Common myeloid progenitor, CD34-positive (primary cell): ENCODE results near the gene CALML4.
"Not testable (repeated sequence)": the region's sequence is repeated elsewhere in the genome, so short reads cannot be mapped to it uniquely, and the experiment has no call there.

Source experiments
- CTCF ChIA-PET: fragments of 350-600 bp; sonication (Branson Sonifier 250); formaldehyde crosslinking; loops from one replicate; lab custom pipeline; 2021; ENCODE audit warnings: antibody characterized with exemption; lab: Charles Lee
- POLR2A ChIA-PET: fragments of 350-600 bp; sonication (Branson Sonifier 250); formaldehyde crosslinking; loops from one replicate; lab custom pipeline; 2021; ENCODE audit warnings: antibody characterized with exemption; lab: Charles Lee
- DNase-seq, 3 donors: peaks; one replicate each; pipeline versions ENCODE4 v3.0.0 to v3.0.0-alpha.2; 2013
- H3K27ac ChIP-seq, 2 experiments: 1 replicate in 1 of 2; 2 replicates in 1 of 2; pipeline ENCODE4 v1.7.0; 2013; ENCODE audit warnings: inconsistent platforms in 2 of 2, low read length in 2 of 2, mild to moderate bottlenecking in 2 of 2, low read depth in 1 of 2, moderate library complexity in 1 of 2; ENCODE audit not compliant: severe bottlenecking in 2 of 2, insufficient read depth in 1 of 2, poor library complexity in 1 of 2
- H3K27me3 ChIP-seq, 5 experiments: replicated peaks in 2 of 5; 1 replicate in 3 of 5; 2 replicates in 2 of 5; pipeline versions ENCODE4 v1.6.1 to v1.7.0; 2013; ENCODE audit warnings: low read length in 4 of 5, mild to moderate bottlenecking in 2 of 5, moderate library complexity in 2 of 5, inconsistent platforms in 1 of 5; ENCODE audit not compliant: insufficient read depth in 5 of 5, control insufficient read depth in 4 of 5
- H3K36me3 ChIP-seq, 4 experiments: 1 replicate in 2 of 4; 2 replicates in 2 of 4; pipeline versions ENCODE4 v1.6.1 to v1.7.0; 2013; ENCODE audit warnings: low read length in 3 of 4, control low read depth in 1 of 4, mild to moderate bottlenecking in 1 of 4; ENCODE audit not compliant: control insufficient read depth in 4 of 4, insufficient read depth in 4 of 4
- H3K4me1 ChIP-seq, 4 experiments: 1 replicate in 3 of 4; 2 replicates in 1 of 4; pipeline versions ENCODE4 v1.6.1 to v1.7.1; 2013; ENCODE audit warnings: low read length in 3 of 4, mild to moderate bottlenecking in 3 of 4, control low read depth in 1 of 4, inconsistent platforms in 1 of 4, moderate library complexity in 1 of 4; ENCODE audit not compliant: control insufficient read depth in 4 of 4, insufficient read depth in 4 of 4; ENCODE audit errors: control extremely low read depth in 1 of 4
- H3K4me3 ChIP-seq, 7 experiments: 1 replicate in 4 of 7; 2 replicates in 3 of 7; pipeline versions ENCODE4 v1.5.1 to v1.7.0; 2013; ENCODE audit warnings: mild to moderate bottlenecking in 7 of 7, low read length in 6 of 7, moderate library complexity in 6 of 7, inconsistent platforms in 2 of 7, low read depth in 2 of 7, control low read depth in 1 of 7; ENCODE audit not compliant: insufficient read depth in 4 of 7, control insufficient read depth in 1 of 7; ENCODE audit errors: extremely low read depth in 1 of 7
- H3K9me3 ChIP-seq, 5 experiments: 1 replicate in 4 of 5; 2 replicates in 1 of 5; pipeline versions ENCODE4 v1.6.1 to v1.7.1; 2013; ENCODE audit warnings: low read length in 4 of 5, mild to moderate bottlenecking in 2 of 5, inconsistent platforms in 1 of 5, low read depth in 1 of 5, moderate library complexity in 1 of 5; ENCODE audit not compliant: control insufficient read depth in 4 of 5, insufficient read depth in 2 of 5; ENCODE audit errors: control extremely low read depth in 1 of 5
- WGBS: methylation state at CpG from one replicate; pipeline ENCODE4 v1.1.5; 2013; ENCODE audit not compliant: insufficient coverage; 5-methylcytosine and 5-hydroxymethylcytosine counted together

CALML4 gene

DNA sequence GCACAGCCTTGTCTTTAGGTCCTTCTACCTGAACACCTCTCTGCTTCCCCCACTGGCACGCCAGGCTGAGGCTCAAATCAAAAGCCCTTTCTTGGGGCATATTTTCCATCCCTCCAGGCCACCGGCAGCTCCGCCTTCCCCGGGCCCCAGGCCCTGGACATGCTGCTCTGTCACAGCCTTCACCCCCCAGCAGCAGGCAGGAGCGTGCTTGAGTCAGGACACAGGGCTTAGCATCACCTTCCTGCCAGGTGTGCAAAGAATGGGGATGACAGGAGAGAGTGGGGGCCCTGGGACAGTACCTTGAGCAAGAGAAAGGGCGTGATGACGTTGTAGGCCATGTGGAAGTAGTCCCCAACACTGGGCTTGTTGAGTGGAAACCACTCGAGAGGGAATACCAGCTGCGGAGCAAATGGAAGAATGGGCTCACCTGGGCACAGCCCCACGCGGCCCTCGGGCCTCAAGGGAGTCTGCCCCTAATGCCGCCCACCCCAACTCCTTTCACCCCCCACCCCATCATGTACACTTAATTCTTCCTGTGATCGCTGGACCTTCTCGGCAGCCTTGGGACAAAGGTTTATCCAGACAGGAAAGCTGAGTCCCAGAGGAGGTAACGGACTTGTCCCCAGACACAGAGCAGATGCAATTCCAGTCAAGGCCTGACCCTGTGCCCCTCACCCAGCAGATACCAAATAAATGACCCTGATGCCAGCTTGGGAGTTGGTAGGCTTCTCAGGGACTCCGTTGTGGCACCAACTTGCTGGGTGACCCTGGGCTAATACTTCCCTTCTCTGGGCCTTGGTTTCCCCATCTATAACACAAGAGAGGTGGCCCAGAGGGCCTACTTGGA lies 9.1 kb upstream of the CALML4 start:
- POLR2A ChIA-PET: no interaction called here
- peaks cover 10 to 75% (median 17%) of the 10 kb centered on the region in 4 experiments for H3K36me3 ChIP-seq
- WGBS: 98% methylated on average over 14 of the region's 17 CpGs

DNA sequence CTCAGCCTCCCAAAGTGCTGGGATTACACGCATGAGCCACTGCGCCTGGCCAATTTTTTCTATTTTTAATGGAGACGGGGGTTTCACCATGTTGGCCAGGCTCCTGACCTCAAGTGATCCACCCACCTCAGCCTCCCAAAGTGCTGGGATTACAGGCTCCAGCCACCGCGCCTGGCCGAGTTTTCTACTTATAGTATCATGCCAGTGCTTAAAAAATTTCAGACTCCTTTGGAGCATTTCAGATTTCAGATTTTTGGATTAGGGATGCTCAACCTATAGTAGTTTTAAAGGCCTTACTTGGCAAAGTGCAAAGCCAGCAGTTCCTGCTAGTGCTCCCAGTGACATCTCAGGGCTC lies 8.3 kb upstream of the CALML4 start:
- CTCF ChIA-PET: interaction anchor here (1.7 kb wide), 1 partner anchor 18 kb away, joined by 5 read pairs; no protein-coding TSS in a partner anchor
- H3K4me3 ChIP-seq, H3K27ac ChIP-seq, POLR2A ChIA-PET, H3K9me3 ChIP-seq, DNase-seq, H3K27me3 ChIP-seq: not testable (repeated sequence)
- WGBS: 98% methylated on average over 6 of the region's 6 CpGs
- Histone ChIP-seq H3K4me1 (peaks cover 0 to 25% (median 24%) of the 10 kb centered on the region in 4 experiments), H3K36me3 (peaks cover 7 to 73% (median 14%) of the 10 kb centered on the region in 4 experiments)

More for the DNA sequence above, 9.1 kb upstream of the CALML4 start:
- no peaks in the 10 kb centered on the region for H3K27me3 ChIP-seq
- H3K4me3 ChIP-seq: no peak overlapping the region
- no peaks in the 10 kb centered on the region for H3K9me3 ChIP-seq
- CTCF ChIA-PET: interaction anchor here (0.9 to 1.7 kb wide), 2 partner anchors 19 to 39 kb away, joined by 4 to 5 read pairs; no protein-coding TSS in a partner anchor
- peaks cover 0 to 18% (median 17%) of the 10 kb centered on the region in 4 experiments for H3K4me1 ChIP-seq
- no peak for DNase-seq
- no peak overlapping the region for H3K27ac ChIP-seq

- no peaks in the 10 kb centered on the region for H3K27me3 ChIP-seq
- ChIA-PET POLR2A (interaction anchor here (0.5 kb wide), 1 partner anchor 18 kb away, joined by 3 read pairs; no protein-coding TSS in a partner anchor), CTCF (interaction anchor here (1.1 to 2.6 kb wide), 7 partner anchors 8 to 71 kb away, joined by 3 to 21 read pairs (median 3); no protein-coding TSS in a partner anchor)
- peaks cover 0 to 37% (median 33%) of the 10 kb centered on the region in 4 experiments for H3K4me1 ChIP-seq
- H3K36me3 ChIP-seq: peaks cover 5 to 73% (median 10%) of the 10 kb centered on the region in 4 experiments
- DNase-seq: no peak
- no peaks in the 10 kb centered on the region for H3K9me3 ChIP-seq
- 99% methylated on average over 11 of the region's 14 CpGs for WGBS
- H3K27ac ChIP-seq: no peak overlapping the region
- H3K4me3 ChIP-seq: no peak overlapping the region
Measured at GRCh38 chr15:68211656-68212320, 6.7 kb upstream of the CALML4 start.

DNA sequence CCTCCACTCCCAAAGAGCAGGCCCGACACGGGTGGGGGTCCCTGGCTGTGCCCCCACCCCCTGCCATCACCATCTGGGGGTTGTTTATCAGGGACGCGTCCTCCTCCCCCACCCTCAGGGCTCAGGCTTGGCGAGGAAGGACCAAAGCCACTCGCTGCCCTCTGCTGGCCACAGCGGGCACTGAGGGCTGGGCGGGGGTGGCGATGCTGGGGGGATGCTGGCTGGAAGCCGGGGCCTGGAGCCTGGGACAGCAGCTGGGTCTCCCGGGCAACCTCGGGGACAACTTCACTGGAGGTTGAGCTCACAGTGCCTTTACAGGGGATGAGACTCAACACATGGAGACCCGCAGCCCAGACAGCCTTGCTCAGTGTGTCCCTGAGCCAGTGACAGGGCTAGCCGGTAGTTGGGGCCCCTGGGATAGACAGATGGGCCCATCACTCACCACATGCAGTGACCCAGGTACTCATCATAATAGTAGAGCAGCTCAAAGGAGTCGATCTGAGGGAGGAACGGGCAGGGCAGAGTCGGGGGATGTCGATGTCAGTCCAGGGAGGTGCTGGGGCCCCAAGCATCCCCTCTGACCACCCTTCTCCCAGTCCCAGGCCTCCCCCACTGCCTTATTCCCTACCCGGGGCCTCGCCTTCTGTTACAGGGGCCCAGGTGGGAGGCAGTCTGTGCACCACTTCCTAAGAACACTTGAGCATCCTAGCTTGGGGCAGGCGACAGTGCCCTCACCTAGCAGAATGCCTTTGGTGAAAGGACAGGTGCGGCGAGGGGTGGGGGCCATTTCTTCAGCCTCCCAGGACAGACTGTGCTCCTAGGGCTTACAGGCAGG lies 5.9 kb upstream of the CALML4 start:
- peak in 2 of 3 donors; percentile 67 for DNase-seq
- Histone ChIP-seq H3K4me1 (peaks cover 0 to 44% (median 38%) of the 10 kb centered on the region in 4 experiments), H3K27ac (no peak overlapping the region), H3K27me3 (no peaks in the 10 kb centered on the region), H3K36me3 (peaks cover 4 to 68% (median 7%) of the 10 kb centered on the region in 4 experiments), H3K4me3 (peak overlapping the region in 1 of 7 experiments; percentile 19), H3K9me3 (no peaks in the 10 kb centered on the region)
- 73% methylated on average over 16 of the region's 23 CpGs for WGBS
- CTCF ChIA-PET: interaction anchor here (1.1 to 2.6 kb wide), 10 partner anchors 9 to 72 kb away, joined by 3 to 21 read pairs (median 3); no protein-coding TSS in a partner anchor
- POLR2A ChIA-PET: interaction anchor here (0.5 kb wide), 1 partner anchor 17 kb away, joined by 3 read pairs; no protein-coding TSS in a partner anchor

GRCh38 chr15:68210409-68210756 lies 5.3 kb upstream of the CALML4 start:
- ChIA-PET POLR2A (interaction anchor here (0.6 kb wide), 1 partner anchor 167 kb away, joined by 4 read pairs; no protein-coding TSS in a partner anchor), CTCF (interaction anchor here (0.7 to 2.6 kb wide), 8 partner anchors 9 to 425 kb away, joined by 3 to 21 read pairs (median 3); no protein-coding TSS in a partner anchor)
- WGBS: 98% methylated on average over 6 of the region's 9 CpGs
- Histone ChIP-seq H3K27ac (no peak overlapping the region), H3K4me3 (peak overlapping the region in 1 of 7 experiments; percentile 19), H3K4me1 (peaks cover 0 to 50% (median 44%) of the 10 kb centered on the region in 4 experiments), H3K9me3 (no peaks in the 10 kb centered on the region), H3K27me3 (no peaks in the 10 kb centered on the region), H3K36me3 (peaks cover 0 to 64% (median 7%) of the 10 kb centered on the region in 4 experiments)
- DNase-seq: no peak

DNA sequence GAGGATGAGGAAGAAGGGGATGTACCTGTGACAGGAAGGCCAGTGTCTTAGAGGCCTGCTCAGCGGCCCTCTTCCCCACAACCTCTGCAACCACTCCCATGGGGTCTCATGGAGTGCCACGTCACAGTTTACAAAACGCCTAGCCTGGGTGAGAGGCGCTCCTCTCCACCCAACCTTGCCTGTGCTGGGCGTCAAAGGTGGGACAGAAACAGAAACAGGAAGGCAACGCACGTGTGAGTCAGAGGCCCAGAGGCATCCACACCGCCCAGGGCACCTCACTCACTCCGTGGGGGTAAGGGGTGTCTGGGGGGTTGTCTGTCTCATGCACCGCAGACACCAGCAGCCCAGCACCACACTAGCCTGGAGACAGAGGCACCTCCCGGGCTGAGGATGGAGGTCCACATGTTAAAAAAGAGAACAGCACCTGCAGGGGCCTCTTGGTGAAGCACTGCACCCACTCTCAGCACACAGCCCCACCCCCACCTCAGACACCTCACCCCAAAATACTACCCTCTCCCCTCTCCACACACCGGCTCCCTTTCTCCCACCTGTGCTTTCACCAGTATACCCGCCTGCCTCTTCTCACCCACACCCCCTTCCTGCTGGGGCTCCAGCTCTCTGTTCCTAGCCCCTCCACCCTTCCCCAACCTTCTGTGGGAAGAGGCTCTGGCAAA lies 4.7 kb upstream of the CALML4 start:
- POLR2A ChIA-PET: interaction anchor here (0.6 kb wide), 1 partner anchor 167 kb away, joined by 4 read pairs; no protein-coding TSS in a partner anchor
- no peaks in the 10 kb centered on the region for H3K27me3 ChIP-seq
- peaks cover 2 to 55% (median 49%) of the 10 kb centered on the region in 4 experiments for H3K4me1 ChIP-seq
- H3K4me3 ChIP-seq: no peak overlapping the region
- no peaks in the 10 kb centered on the region for H3K9me3 ChIP-seq
- DNase-seq: peak in 2 of 3 donors; percentile 53 to 65
- CTCF ChIA-PET: interaction anchor here (0.7 to 2.6 kb wide), 6 partner anchors 10 to 424 kb away, joined by 3 to 21 read pairs (median 4); no protein-coding TSS in a partner anchor
- 53% methylated on average over 9 of the region's 13 CpGs for WGBS
- H3K36me3 ChIP-seq: peaks cover 0 to 59% (median 7%) of the 10 kb centered on the region in 4 experiments
- no peak overlapping the region for H3K27ac ChIP-seq
